GM12801 (cell line): ENCODE measurements around the gene HORMAD1.

Experiments used
- TF ChIP-seq, protein P1 (sequence below): IDR thresholded peaks from one replicate; pipeline ENCODE4 v1.5.1; 2011; ENCODE audit warnings: control low read depth; ENCODE audit not compliant: insufficient read length; ENCODE audit errors: extremely low read depth

HORMAD1 gene

GRCh38 chr1:150662811-150663210 lies 57.9 kb downstream of the HORMAD1 start:
- TF ChIP-seq, protein P1, sequence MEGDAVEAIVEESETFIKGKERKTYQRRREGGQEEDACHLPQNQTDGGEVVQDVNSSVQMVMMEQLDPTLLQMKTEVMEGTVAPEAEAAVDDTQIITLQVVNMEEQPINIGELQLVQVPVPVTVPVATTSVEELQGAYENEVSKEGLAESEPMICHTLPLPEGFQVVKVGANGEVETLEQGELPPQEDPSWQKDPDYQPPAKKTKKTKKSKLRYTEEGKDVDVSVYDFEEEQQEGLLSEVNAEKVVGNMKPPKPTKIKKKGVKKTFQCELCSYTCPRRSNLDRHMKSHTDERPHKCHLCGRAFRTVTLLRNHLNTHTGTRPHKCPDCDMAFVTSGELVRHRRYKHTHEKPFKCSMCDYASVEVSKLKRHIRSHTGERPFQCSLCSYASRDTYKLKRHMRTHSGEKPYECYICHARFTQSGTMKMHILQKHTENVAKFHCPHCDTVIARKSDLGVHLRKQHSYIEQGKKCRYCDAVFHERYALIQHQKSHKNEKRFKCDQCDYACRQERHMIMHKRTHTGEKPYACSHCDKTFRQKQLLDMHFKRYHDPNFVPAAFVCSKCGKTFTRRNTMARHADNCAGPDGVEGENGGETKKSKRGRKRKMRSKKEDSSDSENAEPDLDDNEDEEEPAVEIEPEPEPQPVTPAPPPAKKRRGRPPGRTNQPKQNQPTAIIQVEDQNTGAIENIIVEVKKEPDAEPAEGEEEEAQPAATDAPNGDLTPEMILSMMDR = no peak

DNA sequence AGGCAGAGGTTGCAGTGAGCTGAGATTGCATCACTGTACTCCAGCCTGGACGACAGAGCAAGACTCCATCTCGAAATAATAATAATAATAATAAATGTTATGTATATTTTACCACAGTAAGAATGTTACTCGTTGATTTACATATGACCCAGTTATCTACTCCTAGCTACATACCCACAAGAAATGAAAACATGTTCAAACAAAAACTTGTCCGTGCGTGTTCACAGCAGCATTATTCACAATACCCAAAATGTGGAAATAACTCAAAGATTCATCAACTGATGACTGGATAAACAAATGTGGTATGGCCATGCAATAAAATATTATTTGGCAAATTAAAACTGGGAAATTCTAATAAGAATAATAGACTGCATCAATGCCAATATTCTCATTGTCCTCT lies 59.5 kb downstream of the HORMAD1 start:
- TF ChIP-seq, protein P1 = no peak

DNA sequence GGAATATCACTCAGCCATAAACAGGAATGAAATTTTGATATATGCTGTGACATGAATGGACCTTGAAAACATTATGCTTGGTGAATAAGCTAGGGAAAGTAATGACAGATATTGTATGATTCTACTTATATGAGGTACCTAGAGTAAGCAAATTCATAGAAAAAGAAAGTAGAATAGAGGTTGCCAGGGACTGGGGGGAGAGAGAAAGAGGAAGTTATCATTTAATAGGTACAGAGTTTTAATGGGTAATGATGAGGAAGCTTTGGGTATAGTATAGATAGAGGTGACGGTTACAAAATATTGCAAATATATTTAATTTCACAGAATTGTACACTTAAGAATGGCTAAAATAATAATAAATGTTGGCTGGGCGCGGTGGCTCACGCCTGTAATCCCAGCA lies 60.1 kb downstream of the HORMAD1 start:
- TF ChIP-seq, protein P1 = no peak

- TF ChIP-seq, protein P1 = no peak
Observed at GRCh38 chr1:150650193-150650592, 70.5 kb downstream of the HORMAD1 start.

GRCh38 chr1:150649441-150650075 lies 71.1 kb downstream of the HORMAD1 start:
- TF ChIP-seq, protein P1 = no peak
